Prostate gland (tissue), 2 donors: ENCODE measurements around the gene KIAA0232.

Source experiments
- POLR2AphosphoS5 ChIP-seq: sonication (generic); formaldehyde crosslinking; IDR thresholded peaks from one replicate; pipeline ENCODE4 v1.6.1; 2017; ENCODE audit warnings: antibody characterized with exemption
- TF ChIP-seq, protein P1 (sequence below), 4 experiments: fragments of 200-600 bp in 2 of 4; fragments of 450-650 bp in 2 of 4; sonication (generic) in 2 of 4; IDR thresholded peaks; 1 replicate in 3 of 4; 2 replicates in 1 of 4; pipeline ENCODE4 v1.5.1; 2016 to 2019; ENCODE audit warnings: antibody characterized with exemption in 4 of 4, mild to moderate bottlenecking in 2 of 4, moderate library complexity in 2 of 4

DNA sequence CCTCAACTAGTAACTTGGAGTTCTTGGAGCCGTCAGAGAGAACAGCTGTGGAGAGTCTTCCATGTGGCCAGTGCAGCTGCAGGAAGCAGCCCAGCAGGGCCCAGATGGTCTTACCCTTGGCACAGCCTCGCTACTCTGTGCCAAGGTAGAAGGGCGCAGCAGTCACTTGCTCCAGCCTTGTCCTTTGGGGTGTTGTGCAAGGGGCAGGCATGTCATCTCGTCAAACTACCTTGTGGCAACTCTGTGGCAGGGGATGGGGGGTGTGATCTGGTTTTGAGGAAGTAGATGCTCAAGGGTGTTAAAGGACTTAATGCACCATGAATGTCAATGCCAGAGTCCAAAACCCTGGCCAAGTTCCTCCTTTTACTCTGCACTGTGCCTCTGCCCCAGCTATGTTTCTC is 92.9 kb downstream of the KIAA0232 start:
- TF ChIP-seq, protein P1, sequence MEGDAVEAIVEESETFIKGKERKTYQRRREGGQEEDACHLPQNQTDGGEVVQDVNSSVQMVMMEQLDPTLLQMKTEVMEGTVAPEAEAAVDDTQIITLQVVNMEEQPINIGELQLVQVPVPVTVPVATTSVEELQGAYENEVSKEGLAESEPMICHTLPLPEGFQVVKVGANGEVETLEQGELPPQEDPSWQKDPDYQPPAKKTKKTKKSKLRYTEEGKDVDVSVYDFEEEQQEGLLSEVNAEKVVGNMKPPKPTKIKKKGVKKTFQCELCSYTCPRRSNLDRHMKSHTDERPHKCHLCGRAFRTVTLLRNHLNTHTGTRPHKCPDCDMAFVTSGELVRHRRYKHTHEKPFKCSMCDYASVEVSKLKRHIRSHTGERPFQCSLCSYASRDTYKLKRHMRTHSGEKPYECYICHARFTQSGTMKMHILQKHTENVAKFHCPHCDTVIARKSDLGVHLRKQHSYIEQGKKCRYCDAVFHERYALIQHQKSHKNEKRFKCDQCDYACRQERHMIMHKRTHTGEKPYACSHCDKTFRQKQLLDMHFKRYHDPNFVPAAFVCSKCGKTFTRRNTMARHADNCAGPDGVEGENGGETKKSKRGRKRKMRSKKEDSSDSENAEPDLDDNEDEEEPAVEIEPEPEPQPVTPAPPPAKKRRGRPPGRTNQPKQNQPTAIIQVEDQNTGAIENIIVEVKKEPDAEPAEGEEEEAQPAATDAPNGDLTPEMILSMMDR (IDR thresholded peaks at IDR 0.05), result no peak
- no peak for TF ChIP-seq POLR2AphosphoS5
